Hematopoietic multipotent progenitor cell treated with erythropoietin and hydrocortisone succinate and interleukin-3 and kit ligand, for 17 days (in vitro differentiated cells): ENCODE results near the gene PLEKHA4.
A peak's percentile ranks its signal among the peaks of the same experiment; 100 is the strongest.
"Not testable (repeated sequence)": the region's sequence is repeated elsewhere in the genome, so short reads cannot be mapped to it uniquely, and the experiment has no call there.

Experiments
- DNase-seq: peaks from one replicate; pipeline ENCODE4 v3.0.0-alpha.2; 2015; ENCODE audit warnings: low spot score

PLEKHA4 gene

GRCh38 chr19:48797103-48797502 lies 71.3 kb downstream of the PLEKHA4 start:
- DNase-seq = no peak

- no peak for DNase-seq
These were observed 71.9 kb downstream of the PLEKHA4 start for GRCh38 chr19:48796298-48797083.

- no peak for DNase-seq
These were observed 72.7 kb downstream of the PLEKHA4 start for GRCh38 chr19:48795685-48796070.

GRCh38 chr19:48795055-48795684 lies 73.2 kb downstream of the PLEKHA4 start:
- peak; percentile 88 for DNase-seq

GRCh38 chr19:48794291-48794690 lies 74.1 kb downstream of the PLEKHA4 start:
- DNase-seq = no peak

GRCh38 chr19:48793271-48793670 lies 75.1 kb downstream of the PLEKHA4 start:
- DNase-seq = no peak

GRCh38 chr19:48787331-48787730 lies 81.1 kb downstream of the PLEKHA4 start:
- DNase-seq = not testable (repeated sequence)
